Adrenal gland (tissue), 12 donors: ENCODE results near the gene LTBP2. TPM values are rescaled to one million over a fixed set of nuclear protein-coding genes. Genes with fewer than 3 reads are reported as not detected.
A peak's percentile ranks its signal among the peaks of the same experiment; 100 is the strongest.

ENCODE experiments used
- DNase-seq, 7 donors: peaks; one replicate each; pipeline ENCODE4 v3.0.0-alpha.2; 2019 to 2020
- H3K27ac ChIP-seq, 5 donors: fragments of 200-600 bp; sonication (generic) in 4 of 5; 1 replicate in 3 of 5; 2 replicates in 2 of 5; pipeline versions ENCODE4 v1.5.1 to v1.8.0; 2016 to 2020; ENCODE audit warnings: mild to moderate bottlenecking in 1 of 5
- H3K27me3 ChIP-seq: fragments of 200-600 bp; 2 replicates; pipeline ENCODE4 v1.8.0; 2021
- H3K36me3 ChIP-seq, 2 donors: fragments of 200-600 bp; replicated peaks in 1 of 2; 1 replicate in 1 of 2; 2 replicates in 1 of 2; pipeline versions ENCODE4 v1.5.1 to v1.8.0; 2018 to 2022
- H3K4me1 ChIP-seq, 2 donors: fragments of 200-600 bp; replicated peaks in 1 of 2; 1 replicate in 1 of 2; 2 replicates in 1 of 2; pipeline versions ENCODE4 v1.5.1 to v1.8.0; 2018 to 2021
- H3K4me3 ChIP-seq, 4 donors: fragments of 200-600 bp; sonication (generic) in 3 of 4; one replicate each; pipeline ENCODE4 v1.5.1; 2016 to 2018
- H3K9me3 ChIP-seq, 3 donors: fragments of 200-600 bp; sonication (generic) in 1 of 3; replicated peaks in 1 of 3; 1 replicate in 2 of 3; 2 replicates in 1 of 3; pipeline versions ENCODE4 v1.5.1 to v1.8.0; 2016 to 2021
- CTCF ChIP-seq, 6 experiments: fragments of 450-650 bp in 4 of 6; fragments of 200-600 bp in 2 of 6; sonication (generic) in 1 of 6; IDR thresholded peaks; 1 replicate in 5 of 6; 2 replicates in 1 of 6; pipeline versions ENCODE4 v1.5.1 to v1.8.0; 2016 to 2021; ENCODE audit warnings: antibody characterized with exemption in 6 of 6, mild to moderate bottlenecking in 2 of 6, moderate library complexity in 1 of 6
- POLR2A ChIP-seq, 2 donors: fragments of 450-650 bp; IDR thresholded peaks; one replicate each; pipeline ENCODE4 v1.6.1; 2017; ENCODE audit warnings: antibody characterized with exemption in 2 of 2, mild to moderate bottlenecking in 2 of 2, moderate library complexity in 1 of 2
- WGBS, 4 donors: extraction: QIAGEN DNeasy Blood & Tissue Kit in 2 of 4; methylation state at CpG; one replicate each; pipeline versions ENCODE4 v1.1.5 to v1.1.7; 2013 to 2017; 5-methylcytosine and 5-hydroxymethylcytosine counted together
- intact Hi-C, 2 donors: fragments of 100-400 bp; cut with DNase I; formaldehyde crosslinking; loops; one replicate each; pipeline versions ENCODE4 v1.14.1 to v1.15.0; 2022 to 2023
- polyA plus RNA-seq, 3 donors: library from polyadenylated mRNA; stranded (reverse); fragments of 200-250 nt in 2 of 3; fragments of 350-450 nt in 1 of 3; fragmentation: Illumina TruSeq in 1 of 3; extraction: RNeasy Lipid Tissue Mini Kit (QIAGEN cat#74804) in 1 of 3; gene quantifications; one replicate each; pipeline ENCODE4 v1.2.3, GENCODE V29; 2013 to 2014
- total RNA-seq, 9 donors: library from RNA; depleted of rRNA in 4 of 9; stranded (reverse); fragments of >200 nt in 4 of 9; fragments of 120-200 nt in 1 of 9; fragmentation: NEBNext Ultra II Directional in 1 of 9; extraction: Animal tissue kit (Norgen Biotek cat#: 25700) in 1 of 9; gene quantifications; one replicate each; pipeline versions ENCODE4 v1.1.0 to v1.2.4, GENCODE V29; 2013 to 2023
- donor health status: healthy with polysubstance abuse.
- donor health status: Bipolar disorder and iron deficiency.
- donor health status: DM: yes; HTN: yes; CAD: no.
- donor health status: DM: no; HTN: no; CAD: no.
- donor health status: DM: no; HTN: no; CAD: no.
- donor health status: DM: yes; HTN: yes; CAD: no.

LTBP2 gene
- total and polyA plus RNA-seq, 12 donors = 2.1 to 17.0 (median 6.2) TPM

GRCh38 chr14:74508844-74509428 lies 103.1 kb downstream of the LTBP2 start:
- intact Hi-C loops = loop anchor here in 1 of 2 donors (5.0 to 10.0 kb wide), 2 partner anchors 93 to 286 kb away; no protein-coding TSS in a partner anchor
- no peak overlapping the region for H3K4me3 ChIP-seq
- H3K9me3 ChIP-seq = no peaks in the 10 kb centered on the region
- WGBS, 4 donors = 82 to 89% (median 87%) methylated on average over 5 to 13 of the region's 13 CpGs
- no peaks in the 10 kb centered on the region for H3K4me1 ChIP-seq
- TF ChIP-seq POLR2A (IDR thresholded peaks at IDR 0.05) (no peak), CTCF (IDR thresholded peaks at IDR 0.05) (no peak)
- H3K36me3 ChIP-seq = no peaks in the 10 kb centered on the region
- H3K27me3 ChIP-seq = no peaks in the 10 kb centered on the region
- DNase-seq = no peak
- no peak overlapping the region for H3K27ac ChIP-seq

GRCh38 chr14:74508292-74508731 lies 103.7 kb downstream of the LTBP2 start:
- TF ChIP-seq POLR2A (IDR thresholded peaks at IDR 0.05) (no peak), CTCF (IDR thresholded peaks at IDR 0.05) (no peak)
- DNase-seq = peak in 1 of 7 donors; percentile 14
- 43 to 69% (median 60%) methylated on average over 7 to 15 of the region's 15 CpGs for WGBS, 4 donors
- Histone ChIP-seq H3K27ac (no peak overlapping the region), H3K4me1 (no peaks in the 10 kb centered on the region), H3K27me3 (no peaks in the 10 kb centered on the region), H3K9me3 (no peaks in the 10 kb centered on the region), H3K36me3 (no peaks in the 10 kb centered on the region), H3K4me3 (no peak overlapping the region)
- intact Hi-C loops = loop anchor here in 1 of 2 donors (5.0 to 10.0 kb wide), 2 partner anchors 94 to 286 kb away; no protein-coding TSS in a partner anchor

- H3K4me1 ChIP-seq = no peaks in the 10 kb centered on the region
- no peak for DNase-seq
- no peak for TF ChIP-seq POLR2A (IDR thresholded peaks at IDR 0.05)
- TF ChIP-seq CTCF (IDR thresholded peaks at IDR 0.05) = no peak
- WGBS, 4 donors = 67 to 82% (median 74%) methylated on average over 1 to 5 of the region's 5 CpGs
- no peak overlapping the region for H3K27ac ChIP-seq
- no peaks in the 10 kb centered on the region for H3K36me3 ChIP-seq
- intact Hi-C loops = loop anchor here in 1 of 2 donors (5.0 to 10.0 kb wide), 2 partner anchors 94 to 287 kb away; no protein-coding TSS in a partner anchor
- no peaks in the 10 kb centered on the region for H3K9me3 ChIP-seq
- no peak overlapping the region for H3K4me3 ChIP-seq
- no peaks in the 10 kb centered on the region for H3K27me3 ChIP-seq
Measured at GRCh38 chr14:74507840-74508239, 104.2 kb downstream of the LTBP2 start.

- Histone ChIP-seq H3K36me3 (no peaks in the 10 kb centered on the region), H3K4me3 (no peak overlapping the region), H3K4me1 (no peaks in the 10 kb centered on the region), H3K27me3 (no peaks in the 10 kb centered on the region), H3K27ac (no peak overlapping the region), H3K9me3 (no peaks in the 10 kb centered on the region)
- WGBS, 4 donors = 59 to 69% (median 64%) methylated on average over 8 of the region's 8 CpGs
- TF ChIP-seq POLR2A (IDR thresholded peaks at IDR 0.05) (no peak), CTCF (IDR thresholded peaks at IDR 0.05) (no peak)
- intact Hi-C loops = loop anchor here in 1 of 2 donors (5.0 to 10.0 kb wide), 2 partner anchors 95 to 288 kb away; no protein-coding TSS in a partner anchor
- DNase-seq = peak in 1 of 7 donors; percentile 9
Measured at GRCh38 chr14:74507085-74507484, 105.0 kb downstream of the LTBP2 start.
